Heart right ventricle (tissue), 16 donors: ENCODE results near the gene ABHD8. TPM values are rescaled to one million over a fixed set of nuclear protein-coding genes. Genes with fewer than 3 reads are reported as not detected.

Experiments used
- ATAC-seq, 8 donors: fragments of 200-7000 bp; cut with Tn5 transposase; one replicate each; pipeline ENCODE4 v1.9.1; 2020; ENCODE audit warnings: mild to moderate bottlenecking in 8 of 8, moderate library complexity in 8 of 8, moderate number of reproducible peaks in 1 of 8
- DNase-seq, 2 donors: peaks; one replicate each; pipeline ENCODE4 v3.0.0-alpha.2; 2020
- H3K27ac ChIP-seq, 10 donors: fragments of 200-600 bp; sonication (generic) in 2 of 10; one replicate each; pipeline versions ENCODE4 v1.5.0 to v1.8.0; 2020 to 2022; ENCODE audit warnings: mild to moderate bottlenecking in 3 of 10
- H3K27me3 ChIP-seq, 7 donors: fragments of 200-600 bp; one replicate each; pipeline ENCODE4 v1.8.0; 2021 to 2022; ENCODE audit warnings: mild to moderate bottlenecking in 2 of 7
- H3K36me3 ChIP-seq, 9 donors: fragments of 200-600 bp; sonication (generic) in 1 of 9; one replicate each; pipeline versions ENCODE4 v1.5.0 to v1.8.0; 2020 to 2022; ENCODE audit warnings: mild to moderate bottlenecking in 2 of 9
- H3K4me1 ChIP-seq, 9 donors: fragments of 200-600 bp; sonication (generic) in 1 of 9; one replicate each; pipeline versions ENCODE4 v1.5.0 to v1.8.0; 2020 to 2022; ENCODE audit warnings: mild to moderate bottlenecking in 4 of 9
- H3K4me3 ChIP-seq, 10 donors: fragments of 200-600 bp; sonication (generic) in 2 of 10; one replicate each; pipeline versions ENCODE4 v1.5.0 to v1.8.0; 2020 to 2022; ENCODE audit warnings: mild to moderate bottlenecking in 7 of 10, moderate library complexity in 2 of 10
- H3K9me3 ChIP-seq, 11 donors: fragments of 200-600 bp in 10 of 11; sonication (generic) in 2 of 11; one replicate each; pipeline versions ENCODE4 v1.5.0 to v1.8.0; 2013 to 2022; ENCODE audit warnings: mild to moderate bottlenecking in 2 of 11, control low read depth in 1 of 11, moderate library complexity in 1 of 11
- WGBS, 2 donors: extraction: QIAGEN DNeasy Blood & Tissue Kit; methylation state at CpG; one replicate each; pipeline ENCODE4 v1.1.7; 2013; ENCODE audit warnings: inconsistent platforms in 1 of 2; 5-methylcytosine and 5-hydroxymethylcytosine counted together
- intact Hi-C, 10 donors: fragments of 100-400 bp; cut with DNase I; formaldehyde crosslinking; loops; one replicate each; pipeline versions ENCODE4 v1.11.1 to v1.14.2; 2022
- polyA plus RNA-seq, 2 donors: library from polyadenylated mRNA; stranded (reverse); fragments of 200-250 nt; gene quantifications; one replicate each; pipeline ENCODE4 v1.2.3, GENCODE V29; 2013
- total RNA-seq, 10 donors: library from RNA; stranded (reverse); fragmentation: NEBNext Ultra II Directional in 3 of 10; extraction: Animal tissue kit (Norgen Biotek cat#: 25700) in 3 of 10; gene quantifications; one replicate each; pipeline versions ENCODE4 v1.2.1 to v1.2.4, GENCODE V29; 2021 to 2023
- TF ChIP-seq, protein P1 (sequence below), 9 donors: fragments of 200-600 bp; sonication (generic) in 2 of 9; IDR thresholded peaks; one replicate each; pipeline versions ENCODE4 v1.5.0 to v1.8.0; 2021 to 2022; ENCODE audit warnings: antibody characterized with exemption in 9 of 9, mild to moderate bottlenecking in 5 of 9, moderate library complexity in 1 of 9
- donor health status: Arrhythmogenic right ventricular cardiomyopathy.
- donor health status: ischemic (EF 13 %, LVEDD 7.1; RV severe dilation, severe dysfunction).
- donor health status: healthy with polysubstance abuse.
- donor health status: DM: no; HTN: yes; CAD: no.
- donor health status: DM: no; HTN: no; CAD: no.
- donor health status: ischemic (EF 25% LVEDD 6.9; RV normal size, moderate dysfunction).
- donor health status: ischemic (EF 25% LVEDD 5.7; RV mildly dilated, moderate dysfunction).
- donor health status: healthy.
- donor health status: DM: yes; HTN: yes; CAD: no.
- donor health status: Ischemic cardiomyopathy.
- donor health status: ischemic (EF 35%, LVEDD 5.7; RV mildly dilated, moderate dysfunction).
- donor health status: nonischemic (EF 11% LVEDD 7.7; RV severe dilation, severe dysfunction).
- donor health status: DM: yes; HTN: yes; CAD: no.
- donor health status: PGD.
- donor health status: ischemic (EF 29% LVEDD 5.4; RV normal size, mild dysfunction).
- donor health status: nonischemic (EF 23%, LVEDD 6.1; RV moderate dilation, normal function).

ABHD8 gene
- total and polyA plus RNA-seq, 12 donors: 6.0 to 16.9 (median 8.2) TPM

- H3K4me1 ChIP-seq: peaks cover 5 to 50% (median 31%) of the 10 kb centered on the region in 9 donors
- intact Hi-C loops: no loop called here
These were observed 8.4 kb upstream of the ABHD8 start for GRCh38 chr19:17311455-17312188.

GRCh38 chr19:17309965-17310461 is 6.8 kb upstream of the ABHD8 start:
- 7 to 8% methylated on average over 23 of the region's 23 CpGs for WGBS, 2 donors
- DNase-seq (no peak), ATAC-seq (no peak)
- Histone ChIP-seq H3K27me3 (no peaks in the 10 kb centered on the region), H3K4me1 (peaks cover 8 to 58% (median 44%) of the 10 kb centered on the region in 9 donors), H3K9me3 (no peaks in the 10 kb centered on the region), H3K36me3 (peaks cover 0 to 25% (median 9%) of the 10 kb centered on the region in 9 donors), H3K27ac (peak overlapping the region in 9 of 10 donors; percentile 71 to 89 (median 80)), H3K4me3 (peak overlapping the region; percentile 82 to 97 (median 89))
- TF ChIP-seq, protein P1, sequence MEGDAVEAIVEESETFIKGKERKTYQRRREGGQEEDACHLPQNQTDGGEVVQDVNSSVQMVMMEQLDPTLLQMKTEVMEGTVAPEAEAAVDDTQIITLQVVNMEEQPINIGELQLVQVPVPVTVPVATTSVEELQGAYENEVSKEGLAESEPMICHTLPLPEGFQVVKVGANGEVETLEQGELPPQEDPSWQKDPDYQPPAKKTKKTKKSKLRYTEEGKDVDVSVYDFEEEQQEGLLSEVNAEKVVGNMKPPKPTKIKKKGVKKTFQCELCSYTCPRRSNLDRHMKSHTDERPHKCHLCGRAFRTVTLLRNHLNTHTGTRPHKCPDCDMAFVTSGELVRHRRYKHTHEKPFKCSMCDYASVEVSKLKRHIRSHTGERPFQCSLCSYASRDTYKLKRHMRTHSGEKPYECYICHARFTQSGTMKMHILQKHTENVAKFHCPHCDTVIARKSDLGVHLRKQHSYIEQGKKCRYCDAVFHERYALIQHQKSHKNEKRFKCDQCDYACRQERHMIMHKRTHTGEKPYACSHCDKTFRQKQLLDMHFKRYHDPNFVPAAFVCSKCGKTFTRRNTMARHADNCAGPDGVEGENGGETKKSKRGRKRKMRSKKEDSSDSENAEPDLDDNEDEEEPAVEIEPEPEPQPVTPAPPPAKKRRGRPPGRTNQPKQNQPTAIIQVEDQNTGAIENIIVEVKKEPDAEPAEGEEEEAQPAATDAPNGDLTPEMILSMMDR (IDR thresholded peaks at IDR 0.05): no peak
- intact Hi-C loops: loop anchor here in 1 of 10 donors (5.0 kb wide), 1 partner anchor 157 kb away; no protein-coding TSS in a partner anchor

More at GRCh38 chr19:17311455-17312188, 8.4 kb upstream of the ABHD8 start:
- Histone ChIP-seq H3K9me3 (no peaks in the 10 kb centered on the region), H3K36me3 (peaks cover 0 to 40% (median 17%) of the 10 kb centered on the region in 9 donors), H3K4me3 (no peak overlapping the region), H3K27me3 (no peaks in the 10 kb centered on the region), H3K27ac (no peak overlapping the region)
- DNase-seq: no peak
- no peak for ATAC-seq
- TF ChIP-seq, protein P1 (IDR thresholded peaks at IDR 0.05): no peak
- WGBS, 2 donors: 72% methylated on average over 11 of the region's 11 CpGs

- no peaks in the 10 kb centered on the region for H3K9me3 ChIP-seq
- H3K4me1 ChIP-seq: peaks cover 8 to 65% (median 51%) of the 10 kb centered on the region in 9 donors
- intact Hi-C loops: loop anchor here in 1 of 10 donors (5.0 kb wide), 1 partner anchor 158 kb away; no protein-coding TSS in a partner anchor
- peak within 1 kb of the TSS in 9 of 10 donors; percentile 71 to 89 (median 80) for H3K27ac ChIP-seq
- no peaks in the 10 kb centered on the region for H3K27me3 ChIP-seq
- H3K36me3 ChIP-seq: peaks cover 0 to 20% (median 5%) of the 10 kb centered on the region in 9 donors
- 0% methylated on average over 46 of the region's 46 CpGs for WGBS, 2 donors
- TF ChIP-seq, protein P1 (IDR thresholded peaks at IDR 0.05): no peak
- peak within 1 kb of the TSS; percentile 82 to 97 (median 89) for H3K4me3 ChIP-seq
- DNase-seq (peak; percentile 97 to 100), ATAC-seq (peak; percentile 85 to 93 (median 92))
These were observed 6.2 kb upstream of the ABHD8 start, which contains the start of gene DDA1 for GRCh38 chr19:17309198-17309964. Gene DDA1 (plus strand): TSS chr19:17309563. CDS start chr19:17309655, 92 bp downstream.

- intact Hi-C loops: loop anchor here in 1 of 10 donors (5.0 kb wide), 1 partner anchor 159 kb away; no protein-coding TSS in a partner anchor
- no peaks in the 10 kb centered on the region for H3K27me3 ChIP-seq
- no peaks in the 10 kb centered on the region for H3K9me3 ChIP-seq
- H3K27ac ChIP-seq: no peak overlapping the region
- DNase-seq (no peak), ATAC-seq (no peak)
- H3K36me3 ChIP-seq: peaks cover 0 to 11% (median 0%) of the 10 kb centered on the region in 9 donors
- TF ChIP-seq, protein P1 (IDR thresholded peaks at IDR 0.05): no peak
- H3K4me3 ChIP-seq: no peak overlapping the region
- WGBS, 2 donors: 85 to 90% methylated on average over 8 of the region's 8 CpGs
- H3K4me1 ChIP-seq: peaks cover 12 to 76% (median 59%) of the 10 kb centered on the region in 9 donors
These were observed 4.7 kb upstream of the ABHD8 start for GRCh38 chr19:17307876-17308377.
